Endodermal cell (in vitro differentiated cells): ENCODE measurements around the gene DGCR2. TPM values are rescaled to one million over a fixed set of nuclear protein-coding genes. Genes with fewer than 3 reads are reported as not detected.

ENCODE experiments used
- DNase-seq: peaks from one replicate; pipeline ENCODE4 v3.0.0-alpha.2; 2017
- H3K27ac ChIP-seq: 2 replicates; pipeline ENCODE4 v1.5.1; 2013; ENCODE audit warnings: mild to moderate bottlenecking, low read depth, low read length, moderate library complexity
- H3K27me3 ChIP-seq: 2 replicates; pipeline ENCODE4 v1.6.1; 2013; ENCODE audit warnings: mild to moderate bottlenecking, low read length, moderate library complexity; ENCODE audit not compliant: insufficient read depth, control insufficient read depth, poor library complexity, severe bottlenecking
- H3K36me3 ChIP-seq: 2 replicates; pipeline ENCODE4 v1.7.0; 2013; ENCODE audit warnings: mild to moderate bottlenecking, low read length, moderate library complexity; ENCODE audit not compliant: control insufficient read depth, insufficient read depth
- H3K4me1 ChIP-seq: one replicate; pipeline ENCODE4 v1.7.0; 2013; ENCODE audit warnings: low read length; ENCODE audit not compliant: control insufficient read depth, insufficient read depth
- H3K4me3 ChIP-seq: 2 replicates; pipeline ENCODE4 v1.5.1; 2013; ENCODE audit warnings: mild to moderate bottlenecking, low read length, moderate library complexity
- H3K9ac ChIP-seq: 2 replicates; pipeline ENCODE4 v1.6.1; 2013; ENCODE audit warnings: mild to moderate bottlenecking, low read length, moderate library complexity; ENCODE audit not compliant: poor library complexity, severe bottlenecking; ENCODE audit errors: extremely low read depth
- H3K9me3 ChIP-seq: 2 replicates; pipeline ENCODE4 v1.6.1; 2013; ENCODE audit warnings: mild to moderate bottlenecking, low read length, moderate library complexity; ENCODE audit not compliant: control insufficient read depth
- H3K27ac Mint-ChIP-seq: 2 replicates; pipeline ENCODE4 v1.8.0; 2020; ENCODE audit warnings: mixed read lengths
- H3K27me3 Mint-ChIP-seq: 2 replicates; pipeline ENCODE4 v1.8.0; 2021; ENCODE audit warnings: mild to moderate bottlenecking, mixed read lengths; ENCODE audit not compliant: insufficient read depth
- H3K36me3 Mint-ChIP-seq: 2 replicates; pipeline ENCODE4 v1.8.0; 2020; ENCODE audit warnings: low read depth, mixed read lengths
- H3K4me1 Mint-ChIP-seq: 2 replicates; pipeline ENCODE4 v1.8.0; 2020; ENCODE audit warnings: mixed read lengths
- H3K4me3 Mint-ChIP-seq: 2 replicates; pipeline ENCODE4 v1.8.0; 2020; ENCODE audit warnings: mild to moderate bottlenecking, moderate library complexity, mixed read lengths
- H3K9me3 Mint-ChIP-seq: 2 replicates; pipeline ENCODE4 v1.8.0; 2020; ENCODE audit warnings: mild to moderate bottlenecking, mixed read lengths
- WGBS, 2 experiments: methylation state at CpG; one replicate each; pipeline versions ENCODE4 v1.1.5 to v1.1.7; 2013; ENCODE audit warnings: missing lambda C conversion rate in 2 of 2, mixed read lengths in 1 of 2; ENCODE audit not compliant: insufficient coverage in 1 of 2, insufficient read length in 1 of 2; 5-methylcytosine and 5-hydroxymethylcytosine counted together
- total RNA-seq, 2 donors: library from RNA; stranded (reverse); fragmentation: NEBNext Ultra II Directional in 1 of 2; extraction: Animal tissue kit (Norgen Biotek cat#: 25700) in 1 of 2; gene quantifications; 2 replicates in 1 of 2; 3 replicates in 1 of 2; pipeline ENCODE4 v1.2.1, GENCODE V29; 2021
- TF ChIP-seq, protein P1 (sequence below): fragments of 200-600 bp; sonication (generic); conservative IDR thresholded peaks from 2 replicates; pipeline ENCODE4 v1.5.0; 2021; ENCODE audit warnings: antibody characterized with exemption, mild to moderate bottlenecking

DGCR2 gene
- total RNA-seq, 2 donors from 2014 or later: 54.6 to 62.9 TPM

DNA sequence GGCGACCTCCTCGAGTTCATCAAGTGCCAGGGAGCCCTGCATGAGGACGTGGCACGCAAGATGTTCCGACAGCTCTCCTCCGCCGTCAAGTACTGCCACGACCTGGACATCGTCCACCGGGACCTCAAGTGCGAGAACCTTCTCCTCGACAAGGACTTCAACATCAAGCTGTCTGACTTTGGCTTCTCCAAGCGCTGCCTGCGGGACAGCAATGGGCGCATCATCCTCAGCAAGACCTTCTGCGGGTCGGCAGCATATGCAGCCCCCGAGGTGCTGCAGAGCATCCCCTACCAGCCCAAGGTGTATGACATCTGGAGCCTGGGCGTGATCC is 9.4 kb upstream of the DGCR2 start:
- no peaks in the 10 kb centered on the region for H3K27me3 Mint-ChIP-seq
- H3K4me1 Mint-ChIP-seq: no peaks in the 10 kb centered on the region
- DNase-seq: no peak
- H3K27me3 ChIP-seq: no peaks in the 10 kb centered on the region
- H3K4me3 ChIP-seq: no peak overlapping the region
- no peak overlapping the region for H3K27ac Mint-ChIP-seq
- H3K36me3 Mint-ChIP-seq: peaks cover 30% of the 10 kb centered on the region
- H3K36me3 ChIP-seq: peaks cover 19% of the 10 kb centered on the region
- H3K9me3 Mint-ChIP-seq: no peaks in the 10 kb centered on the region
- no peak overlapping the region for H3K4me3 Mint-ChIP-seq
- no peaks in the 10 kb centered on the region for H3K4me1 ChIP-seq
- 95 to 96% methylated on average over 19 of the region's 19 CpGs for WGBS, 2 experiments
- no peak overlapping the region for H3K27ac ChIP-seq
- H3K9ac ChIP-seq: no peak overlapping the region
- TF ChIP-seq, protein P1, sequence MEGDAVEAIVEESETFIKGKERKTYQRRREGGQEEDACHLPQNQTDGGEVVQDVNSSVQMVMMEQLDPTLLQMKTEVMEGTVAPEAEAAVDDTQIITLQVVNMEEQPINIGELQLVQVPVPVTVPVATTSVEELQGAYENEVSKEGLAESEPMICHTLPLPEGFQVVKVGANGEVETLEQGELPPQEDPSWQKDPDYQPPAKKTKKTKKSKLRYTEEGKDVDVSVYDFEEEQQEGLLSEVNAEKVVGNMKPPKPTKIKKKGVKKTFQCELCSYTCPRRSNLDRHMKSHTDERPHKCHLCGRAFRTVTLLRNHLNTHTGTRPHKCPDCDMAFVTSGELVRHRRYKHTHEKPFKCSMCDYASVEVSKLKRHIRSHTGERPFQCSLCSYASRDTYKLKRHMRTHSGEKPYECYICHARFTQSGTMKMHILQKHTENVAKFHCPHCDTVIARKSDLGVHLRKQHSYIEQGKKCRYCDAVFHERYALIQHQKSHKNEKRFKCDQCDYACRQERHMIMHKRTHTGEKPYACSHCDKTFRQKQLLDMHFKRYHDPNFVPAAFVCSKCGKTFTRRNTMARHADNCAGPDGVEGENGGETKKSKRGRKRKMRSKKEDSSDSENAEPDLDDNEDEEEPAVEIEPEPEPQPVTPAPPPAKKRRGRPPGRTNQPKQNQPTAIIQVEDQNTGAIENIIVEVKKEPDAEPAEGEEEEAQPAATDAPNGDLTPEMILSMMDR: no peak
- H3K9me3 ChIP-seq: no peaks in the 10 kb centered on the region

DNA sequence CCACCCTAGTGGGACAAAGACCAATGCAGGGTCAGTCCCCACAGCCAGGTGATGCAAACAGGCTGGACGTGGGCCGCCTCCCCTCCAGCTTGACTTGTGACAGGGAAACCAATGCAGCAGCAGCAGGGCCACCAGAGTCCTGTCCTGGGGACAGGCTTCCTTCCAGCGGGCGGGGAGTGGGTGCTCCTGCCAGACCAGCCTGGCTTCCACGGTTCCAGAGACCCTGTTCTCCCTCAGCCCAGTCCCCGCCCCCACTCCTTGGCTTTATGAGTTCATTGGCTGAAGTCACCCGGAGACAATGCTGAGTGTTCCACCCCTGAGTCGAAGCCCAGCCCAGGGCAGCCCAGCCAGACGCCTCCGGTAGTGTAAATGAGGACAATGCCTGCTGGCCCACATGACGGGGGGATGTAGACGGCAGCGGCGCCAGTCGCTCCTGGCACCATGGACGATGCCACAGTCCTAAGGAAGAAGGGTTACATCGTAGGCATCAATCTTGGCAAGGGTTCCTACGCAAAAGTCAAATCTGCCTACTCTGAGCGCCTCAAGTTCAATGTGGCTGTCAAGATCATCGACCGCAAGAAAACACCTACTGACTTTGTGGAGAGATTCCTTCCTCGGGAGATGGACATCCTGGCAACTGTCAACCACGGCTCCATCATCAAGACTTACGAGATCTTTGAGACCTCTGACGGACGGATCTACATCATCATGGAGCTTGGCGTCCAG is 8.9 kb upstream of the DGCR2 start, which contains the start of gene TSSK2:
Gene TSSK2 (plus strand): TSS at position 350 of the 726 bp plus-strand sequence. CDS start 92 bp downstream, at position 442.
- Mint-ChIP-seq H3K4me1 (no peaks in the 10 kb centered on the region), H3K36me3 (peaks cover 26% of the 10 kb centered on the region), H3K27me3 (no peaks in the 10 kb centered on the region), H3K4me3 (no peak within 1 kb of the TSS), H3K9me3 (no peaks in the 10 kb centered on the region), H3K27ac (no peak within 1 kb of the TSS)
- TF ChIP-seq, protein P1: no peak
- Histone ChIP-seq H3K9ac (no peak within 1 kb of the TSS), H3K4me1 (no peaks in the 10 kb centered on the region), H3K27me3 (no peaks in the 10 kb centered on the region), H3K9me3 (no peaks in the 10 kb centered on the region), H3K36me3 (peaks cover 14% of the 10 kb centered on the region), H3K27ac (no peak within 1 kb of the TSS), H3K4me3 (no peak within 1 kb of the TSS)
- WGBS, 2 experiments: 92 to 95% methylated on average over 24 to 27 of the region's 27 CpGs
- DNase-seq: peak; percentile 78

DNA sequence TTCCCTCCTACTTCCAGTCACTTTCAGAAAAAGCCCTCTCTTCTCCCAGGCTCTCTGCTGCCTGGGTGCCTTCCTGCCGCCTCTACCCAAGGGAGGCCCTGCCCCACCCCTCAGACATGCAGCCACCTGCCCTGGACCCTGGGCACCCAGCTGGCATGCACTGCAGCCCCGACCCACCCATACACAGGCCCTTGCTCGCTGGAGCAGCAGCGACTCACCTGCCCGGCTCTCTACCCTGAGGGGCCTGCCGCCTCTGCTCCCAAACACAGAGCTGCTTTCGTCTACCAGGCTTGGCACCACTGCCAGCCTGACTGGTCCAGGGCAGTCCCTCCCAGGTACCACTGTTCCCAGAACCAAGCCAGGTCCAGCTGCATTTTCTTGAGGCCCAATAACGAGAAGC is 7.7 kb upstream of the DGCR2 start:
- H3K4me1 ChIP-seq: no peaks in the 10 kb centered on the region
- H3K36me3 ChIP-seq: peaks cover 8% of the 10 kb centered on the region
- TF ChIP-seq, protein P1: no peak
- H3K9me3 ChIP-seq: no peaks in the 10 kb centered on the region
- H3K27me3 Mint-ChIP-seq: peaks cover 2% of the 10 kb centered on the region
- H3K36me3 Mint-ChIP-seq: peaks cover 17% of the 10 kb centered on the region
- no peak overlapping the region for H3K4me3 ChIP-seq
- H3K27ac ChIP-seq: no peak overlapping the region
- WGBS, 2 experiments: 90 to 93% methylated on average over 7 to 8 of the region's 8 CpGs
- no peak overlapping the region for H3K9ac ChIP-seq
- DNase-seq: no peak
- no peaks in the 10 kb centered on the region for H3K4me1 Mint-ChIP-seq
- no peak overlapping the region for H3K27ac Mint-ChIP-seq
- no peak overlapping the region for H3K4me3 Mint-ChIP-seq
- no peaks in the 10 kb centered on the region for H3K27me3 ChIP-seq
- no peaks in the 10 kb centered on the region for H3K9me3 Mint-ChIP-seq
